GM19351 (cell line): Measurements from ENCODE around the gene HIPK1.
A peak's percentile ranks its signal among the peaks of the same experiment; 100 is the strongest.
"Not testable (repeated sequence)": the region's sequence is repeated elsewhere in the genome, so short reads cannot be mapped to it uniquely, and the experiment has no call there.

Source experiments
- ATAC-seq: cut with Tn5 transposase; IDR thresholded peaks from one replicate; pipeline ENCODE4 v1.9.1; 2021; ENCODE audit warnings: mild to moderate bottlenecking, moderate library complexity; ENCODE audit not compliant: unreplicated experiment

Gene HIPK1

DNA sequence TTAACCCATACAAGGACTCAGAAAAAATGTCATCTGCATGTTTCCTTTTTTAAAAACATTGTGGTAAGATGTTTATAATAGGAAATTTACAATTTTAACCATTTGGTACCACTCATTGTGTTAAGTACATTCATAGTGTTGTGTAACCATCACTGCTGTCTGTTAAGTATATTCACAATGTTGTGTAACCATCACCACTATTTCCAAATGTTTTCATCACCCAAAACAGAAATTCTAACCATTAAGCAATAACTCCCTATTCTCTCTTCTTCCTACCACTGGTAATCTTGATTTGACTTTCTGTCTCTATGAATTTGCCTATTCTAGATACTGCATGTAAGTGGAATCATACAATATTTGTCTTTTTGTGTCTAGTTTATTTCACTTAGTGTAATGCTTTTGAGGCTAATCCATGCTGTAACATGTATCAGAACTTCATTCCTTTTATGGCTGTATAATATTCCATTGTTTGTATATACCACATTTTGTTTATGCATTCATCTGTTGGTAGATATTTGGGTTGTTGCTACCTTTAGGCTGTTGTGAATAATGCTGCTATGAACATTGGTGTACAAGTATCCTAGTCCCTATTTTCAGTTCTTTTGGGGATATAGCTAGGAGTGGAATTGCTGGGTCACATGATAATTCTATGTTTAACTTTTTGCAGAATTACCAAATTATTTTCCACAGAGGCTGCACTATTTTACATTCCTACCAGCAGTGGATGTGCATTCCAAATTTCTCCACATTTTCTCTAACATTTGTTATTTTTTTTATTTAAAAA, 14.1 kb downstream of the HIPK1 start:
- ATAC-seq, result no peak

DNA sequence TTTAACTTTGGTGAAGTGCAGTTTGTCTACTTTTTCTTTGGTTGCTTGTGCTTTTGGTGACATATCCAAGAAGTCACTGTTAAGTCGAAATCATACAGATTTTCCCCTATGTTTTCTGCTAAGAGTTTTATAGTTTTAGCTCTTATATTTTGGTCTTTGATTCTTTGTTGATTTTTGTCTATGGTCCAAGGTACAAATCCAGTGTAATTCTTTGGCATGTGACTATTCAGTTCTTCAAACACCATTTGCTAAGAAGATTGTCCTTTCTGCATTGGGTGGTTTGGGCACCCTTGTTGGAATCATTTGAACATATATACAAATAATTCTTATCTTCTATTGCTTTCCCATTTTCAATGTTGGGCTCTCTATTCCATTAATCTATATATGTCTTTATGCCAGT, 16.2 kb downstream of the HIPK1 start:
- ATAC-seq, result no peak

DNA sequence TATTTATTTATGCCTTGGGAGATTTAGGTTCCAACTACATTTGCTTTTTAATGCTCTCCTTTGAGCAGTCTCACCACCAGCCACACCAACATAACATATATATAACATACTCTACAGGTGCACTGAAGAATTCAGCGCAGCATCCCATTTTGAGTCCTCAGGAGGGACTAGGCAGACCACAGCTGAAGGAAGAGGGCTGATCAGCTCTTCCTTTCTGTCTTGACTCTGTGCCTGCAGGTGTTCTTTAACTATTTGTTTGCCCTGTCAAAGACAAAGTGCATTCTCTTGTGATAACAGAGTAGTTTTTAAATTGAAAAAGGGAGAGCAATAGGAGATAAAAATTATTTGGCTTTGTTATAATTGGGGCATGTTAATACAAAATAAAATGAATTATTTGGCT, 17.0 kb downstream of the HIPK1 start:
- ATAC-seq, result no peak

DNA sequence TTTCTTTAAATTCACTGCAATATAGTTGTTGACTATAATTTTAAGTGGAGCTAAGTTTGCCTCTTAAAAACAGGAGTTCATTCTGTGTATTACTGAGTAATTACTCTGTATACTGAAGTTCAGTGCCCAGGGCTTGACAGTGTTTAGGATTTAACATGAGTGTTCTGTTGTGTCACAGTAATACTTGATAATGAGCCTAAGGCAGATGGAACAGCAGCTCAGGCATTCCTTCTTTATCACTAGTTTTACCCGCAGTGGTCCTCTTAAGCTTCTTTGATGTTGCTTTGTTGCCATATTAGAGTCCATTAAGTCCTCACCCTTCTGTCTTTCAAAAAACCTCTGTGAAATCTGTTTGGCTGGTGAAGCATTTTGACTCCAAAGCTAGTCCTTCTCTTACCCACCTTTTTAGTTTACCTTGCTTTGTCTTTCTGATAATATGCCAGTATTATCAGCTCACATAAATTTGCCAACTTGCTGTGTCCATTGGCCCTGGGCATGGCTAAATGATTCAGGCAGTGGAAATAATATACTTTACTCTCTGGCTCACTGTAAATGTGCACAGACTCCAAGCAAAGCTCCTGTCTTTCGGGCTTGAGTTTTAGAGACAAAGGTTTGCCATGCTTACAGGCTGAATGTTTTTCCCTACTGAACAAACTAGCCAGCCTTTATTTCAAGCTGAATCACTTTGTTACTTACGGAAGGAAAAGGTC, 17.7 kb downstream of the HIPK1 start:
- ATAC-seq, result no peak

DNA sequence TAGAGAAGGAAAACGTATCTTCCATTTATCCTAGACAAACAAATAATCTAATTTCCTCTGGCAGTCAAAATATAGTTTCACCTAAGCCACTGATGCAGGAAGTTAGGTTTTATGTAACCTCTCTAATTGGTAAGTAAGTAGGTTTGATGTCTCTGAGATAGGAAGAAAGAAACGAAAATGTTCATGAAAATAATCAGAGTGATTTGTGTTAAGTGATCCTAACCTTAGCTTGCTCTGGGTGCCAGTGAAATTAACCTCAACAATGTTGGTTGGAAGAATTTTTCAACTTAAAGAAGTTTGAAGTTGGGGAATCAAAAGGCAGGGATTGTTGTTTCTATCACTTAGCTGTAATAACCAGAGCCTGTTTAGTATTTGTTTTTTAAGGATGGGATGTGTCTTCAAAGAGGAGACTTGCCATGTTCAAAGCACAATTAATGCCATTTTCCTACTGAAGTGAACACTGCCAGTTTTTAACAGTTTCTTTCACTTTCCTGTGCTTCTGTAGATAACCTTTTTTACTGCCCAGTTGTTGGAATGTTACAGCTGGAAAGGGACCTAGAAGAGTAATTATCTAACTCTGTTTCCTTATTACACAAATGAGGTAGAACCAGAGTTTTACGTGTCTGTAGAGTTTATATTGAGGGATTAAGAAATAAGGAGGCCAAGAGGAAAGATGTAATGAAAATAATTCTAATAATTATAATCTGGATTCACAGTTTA, 18.4 kb downstream of the HIPK1 start:
- no peak for ATAC-seq

DNA sequence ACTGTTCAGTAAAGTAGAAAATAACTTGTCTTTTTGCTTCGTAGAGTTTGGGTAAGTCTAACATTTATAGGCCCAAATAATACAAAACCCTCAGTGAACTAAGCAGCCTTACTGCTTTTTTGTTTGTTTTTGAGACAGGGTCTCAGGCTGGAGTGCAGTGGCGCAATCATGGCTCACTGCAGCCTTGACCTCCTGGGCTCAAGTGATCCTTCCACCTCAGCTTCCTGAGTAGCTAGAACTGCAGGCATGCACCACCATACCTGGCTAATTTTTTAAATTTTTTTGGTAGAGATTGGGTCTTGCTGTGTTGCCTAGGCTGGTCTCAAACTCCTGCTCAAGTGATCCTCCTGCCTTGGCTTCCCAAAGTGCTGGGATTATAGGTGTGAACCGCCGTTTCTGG, 19.0 kb downstream of the HIPK1 start:
- not testable (repeated sequence) for ATAC-seq

DNA sequence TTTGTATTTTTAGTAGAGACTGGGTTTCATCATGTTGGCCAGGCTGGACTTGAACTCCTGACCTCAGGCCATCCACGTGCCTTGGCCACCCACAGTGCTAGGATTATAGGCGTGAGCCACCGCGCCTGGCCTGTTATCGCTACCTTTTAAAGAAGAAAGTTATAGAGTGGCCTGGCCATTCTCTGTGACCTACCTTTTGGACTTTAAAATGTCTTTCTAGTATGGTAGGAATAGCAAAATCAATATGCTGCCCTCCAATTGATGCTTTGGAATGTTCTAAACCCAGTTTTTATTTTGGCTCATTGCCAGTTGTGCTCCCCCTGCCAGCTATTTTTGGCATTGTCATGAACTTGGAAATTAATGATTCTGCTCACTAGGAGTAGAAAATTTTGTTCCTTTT, 19.9 kb downstream of the HIPK1 start:
- ATAC-seq, result no peak

DNA sequence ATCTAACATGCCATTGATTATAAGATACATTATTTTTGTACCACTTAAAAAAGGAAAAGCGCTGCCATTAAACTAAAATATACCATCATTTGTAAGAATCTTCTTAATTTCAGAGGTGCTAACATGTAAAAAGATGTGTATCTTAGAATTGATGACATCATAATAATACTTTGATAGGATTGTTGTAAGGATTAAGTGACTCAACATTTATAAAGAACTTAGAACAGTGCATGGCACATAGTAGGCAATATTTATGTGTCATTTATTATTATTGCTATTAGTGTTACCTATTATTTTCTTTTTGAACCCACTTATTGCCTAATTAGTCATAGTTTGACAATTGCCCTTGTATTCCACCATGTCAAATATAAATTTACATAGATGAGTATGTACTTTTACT, 21.8 kb downstream of the HIPK1 start:
- ATAC-seq, result no peak

DNA sequence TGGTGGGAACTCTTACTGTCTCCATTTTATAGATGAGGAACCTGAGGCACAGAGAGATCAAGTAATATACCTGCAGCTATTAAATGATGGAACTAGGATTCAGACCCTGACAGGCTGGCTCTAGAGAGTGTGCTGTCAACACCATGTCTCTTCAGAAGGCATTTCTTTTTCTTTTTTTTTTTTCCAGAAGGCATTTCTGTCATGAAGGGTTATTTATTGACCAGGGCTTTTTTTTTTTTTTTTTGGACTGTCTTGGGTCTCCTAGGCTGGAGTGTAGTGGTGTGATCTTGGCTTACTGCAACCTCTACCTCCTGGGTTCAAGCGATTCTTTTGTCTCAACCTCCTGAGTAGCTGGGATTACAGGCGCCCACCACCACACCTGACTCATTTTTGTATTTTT, 22.6 kb downstream of the HIPK1 start:
- ATAC-seq, result no peak

DNA sequence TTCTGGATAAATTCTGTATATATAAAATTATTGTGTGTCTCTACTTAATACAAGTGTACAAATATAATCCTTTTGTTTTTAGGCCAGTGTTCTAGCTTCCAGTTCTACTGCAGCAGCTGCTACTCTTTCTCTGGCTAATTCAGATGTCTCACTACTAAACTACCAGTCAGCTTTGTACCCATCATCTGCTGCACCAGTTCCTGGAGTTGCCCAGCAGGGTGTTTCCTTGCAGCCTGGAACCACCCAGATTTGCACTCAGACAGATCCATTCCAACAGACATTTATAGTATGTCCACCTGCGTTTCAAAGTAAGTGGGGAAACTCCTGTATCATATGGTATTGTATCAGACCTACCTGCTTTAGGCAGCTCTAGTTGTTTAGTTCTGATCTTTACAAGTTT, 28.9 kb downstream of the HIPK1 start:
- ATAC-seq, result no peak

DNA sequence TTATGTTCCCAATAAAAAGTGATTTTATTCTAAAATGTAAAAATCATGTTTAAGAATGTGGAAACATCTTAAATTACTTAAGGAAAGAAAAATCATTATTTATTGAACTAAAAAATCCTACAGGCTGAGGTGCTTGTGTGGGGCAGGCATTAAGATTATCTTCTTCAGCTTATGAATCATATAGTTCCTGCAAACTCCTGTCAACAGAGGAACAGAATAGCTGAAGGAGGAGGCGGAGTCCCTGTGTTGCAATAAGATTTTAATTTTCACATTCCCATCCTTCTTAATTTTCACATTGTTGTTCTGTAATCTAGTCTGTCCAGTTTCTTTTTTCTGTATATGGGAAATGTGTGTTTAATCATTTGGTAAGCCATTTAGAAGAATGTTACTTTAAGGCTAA, 29.6 kb downstream of the HIPK1 start:
- ATAC-seq, result no peak

DNA sequence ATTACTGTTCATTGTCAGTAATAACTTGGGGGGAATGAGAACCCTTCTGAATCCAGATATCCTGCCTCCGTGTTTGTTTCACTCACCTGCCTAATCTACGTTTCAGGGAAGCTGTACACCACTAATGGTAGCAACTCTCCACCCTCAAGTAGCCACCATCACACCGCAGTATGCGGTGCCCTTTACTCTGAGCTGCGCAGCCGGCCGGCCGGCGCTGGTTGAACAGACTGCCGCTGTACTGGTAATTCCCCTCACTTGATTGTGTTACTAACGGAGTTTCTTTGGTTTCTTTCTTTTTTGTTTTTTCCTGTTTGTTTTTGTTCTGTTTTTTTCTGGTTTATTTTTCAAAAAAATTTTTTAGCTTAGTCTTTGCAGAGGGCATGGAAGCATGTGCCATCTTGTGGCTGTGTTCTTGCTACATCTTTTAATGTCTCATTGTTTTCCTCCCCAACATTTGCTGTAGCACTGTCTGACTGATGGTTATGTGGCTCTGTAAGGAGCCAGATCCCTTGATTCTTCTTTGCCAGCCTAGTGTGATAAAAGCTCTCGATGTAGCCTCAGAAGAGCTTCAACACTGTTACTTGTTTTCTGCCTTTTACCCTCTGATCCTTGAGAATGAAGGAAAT, 34.3 kb downstream of the HIPK1 start:
- ATAC-seq, result no peak

DNA sequence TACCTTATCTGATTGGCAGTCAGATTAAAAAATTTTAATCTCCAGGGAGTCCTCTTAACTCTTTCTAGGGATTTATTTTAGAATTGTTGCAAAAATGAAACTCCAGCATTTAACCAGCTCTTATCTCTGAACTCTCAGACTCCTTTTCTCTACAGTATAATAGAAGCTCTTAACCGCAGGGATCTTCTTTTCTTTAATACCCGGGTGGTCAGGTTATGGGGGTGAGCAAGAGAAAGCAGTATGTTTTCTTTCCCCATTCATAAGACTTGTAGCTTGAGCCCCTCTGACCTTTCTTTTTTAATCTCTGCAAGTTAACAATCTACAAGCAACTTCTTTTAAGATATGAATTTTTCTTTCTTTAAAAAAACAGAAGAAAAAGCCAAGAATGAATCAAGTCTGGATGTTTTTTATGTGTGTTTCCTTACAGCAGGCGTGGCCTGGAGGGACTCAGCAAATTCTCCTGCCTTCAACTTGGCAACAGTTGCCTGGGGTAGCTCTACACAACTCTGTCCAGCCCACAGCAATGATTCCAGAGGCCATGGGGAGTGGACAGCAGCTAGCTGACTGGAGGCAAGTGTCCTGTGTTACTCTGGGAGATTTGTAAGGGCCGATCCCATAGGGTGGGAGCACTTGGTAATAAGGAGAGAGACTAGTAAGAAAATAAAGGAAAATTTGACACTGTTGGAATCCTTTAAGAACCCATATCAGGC, 36.7 kb downstream of the HIPK1 start:
- no peak for ATAC-seq

DNA sequence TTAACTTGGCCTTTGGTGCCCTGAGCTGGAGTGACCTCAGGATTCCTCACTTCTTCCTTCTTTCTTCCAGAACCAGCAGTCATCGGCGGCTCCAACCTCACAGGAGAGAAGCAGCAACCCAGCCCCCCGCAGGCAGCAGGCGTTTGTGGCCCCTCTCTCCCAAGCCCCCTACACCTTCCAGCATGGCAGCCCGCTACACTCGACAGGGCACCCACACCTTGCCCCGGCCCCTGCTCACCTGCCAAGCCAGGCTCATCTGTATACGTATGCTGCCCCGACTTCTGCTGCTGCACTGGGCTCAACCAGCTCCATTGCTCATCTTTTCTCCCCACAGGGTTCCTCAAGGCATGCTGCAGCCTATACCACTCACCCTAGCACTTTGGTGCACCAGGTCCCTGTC, 43.8 kb downstream of the HIPK1 start:
- no peak for ATAC-seq

DNA sequence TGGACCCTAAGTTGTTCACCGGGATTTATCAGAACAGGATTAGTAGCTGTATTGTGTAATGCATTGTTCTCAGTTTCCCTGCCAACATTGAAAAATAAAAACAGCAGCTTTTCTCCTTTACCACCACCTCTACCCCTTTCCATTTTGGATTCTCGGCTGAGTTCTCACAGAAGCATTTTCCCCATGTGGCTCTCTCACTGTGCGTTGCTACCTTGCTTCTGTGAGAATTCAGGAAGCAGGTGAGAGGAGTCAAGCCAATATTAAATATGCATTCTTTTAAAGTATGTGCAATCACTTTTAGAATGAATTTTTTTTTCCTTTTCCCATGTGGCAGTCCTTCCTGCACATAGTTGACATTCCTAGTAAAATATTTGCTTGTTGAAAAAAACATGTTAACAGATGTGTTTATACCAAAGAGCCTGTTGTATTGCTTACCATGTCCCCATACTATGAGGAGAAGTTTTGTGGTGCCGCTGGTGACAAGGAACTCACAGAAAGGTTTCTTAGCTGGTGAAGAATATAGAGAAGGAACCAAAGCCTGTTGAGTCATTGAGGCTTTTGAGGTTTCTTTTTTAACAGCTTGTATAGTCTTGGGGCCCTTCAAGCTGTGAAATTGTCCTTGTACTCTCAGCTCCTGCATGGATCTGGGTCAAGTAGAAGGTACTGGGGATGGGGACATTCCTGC, 46.2 kb downstream of the HIPK1 start:
- peak; percentile 57 for ATAC-seq

DNA sequence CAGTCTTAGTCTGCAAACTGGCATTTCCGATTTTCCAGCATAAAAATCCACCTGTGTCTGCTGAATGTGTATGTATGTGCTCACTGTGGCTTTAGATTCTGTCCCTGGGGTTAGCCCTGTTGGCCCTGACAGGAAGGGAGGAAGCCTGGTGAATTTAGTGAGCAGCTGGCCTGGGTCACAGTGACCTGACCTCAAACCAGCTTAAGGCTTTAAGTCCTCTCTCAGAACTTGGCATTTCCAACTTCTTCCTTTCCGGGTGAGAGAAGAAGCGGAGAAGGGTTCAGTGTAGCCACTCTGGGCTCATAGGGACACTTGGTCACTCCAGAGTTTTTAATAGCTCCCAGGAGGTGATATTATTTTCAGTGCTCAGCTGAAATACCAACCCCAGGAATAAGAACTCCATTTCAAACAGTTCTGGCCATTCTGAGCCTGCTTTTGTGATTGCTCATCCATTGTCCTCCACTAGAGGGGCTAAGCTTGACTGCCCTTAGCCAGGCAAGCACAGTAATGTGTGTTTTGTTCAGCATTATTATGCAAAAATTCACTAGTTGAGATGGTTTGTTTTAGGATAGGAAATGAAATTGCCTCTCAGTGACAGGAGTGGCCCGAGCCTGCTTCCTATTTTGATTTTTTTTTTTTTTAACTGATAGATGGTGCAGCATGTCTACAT, 47.6 kb downstream of the HIPK1 start:
- no peak for ATAC-seq

DNA sequence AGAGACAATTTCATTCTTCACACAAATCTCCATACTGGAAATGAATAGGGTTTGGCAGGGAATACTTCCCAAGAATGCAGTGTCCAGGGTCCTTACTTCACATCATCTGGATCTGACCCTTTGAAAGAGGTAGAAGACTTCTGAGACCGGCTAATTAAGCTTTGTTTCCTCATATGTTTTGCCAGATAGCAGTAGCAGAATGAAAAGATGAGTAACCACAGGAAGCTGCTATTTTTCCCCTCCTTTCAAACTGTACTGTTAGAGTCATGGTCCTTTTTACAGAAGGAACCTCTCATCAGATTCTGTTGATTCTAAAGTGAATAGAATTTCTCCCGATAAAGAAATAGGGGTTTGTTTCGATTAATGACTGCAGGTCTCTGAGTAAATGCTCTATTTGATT, 48.8 kb downstream of the HIPK1 start:
- ATAC-seq, result no peak

DNA sequence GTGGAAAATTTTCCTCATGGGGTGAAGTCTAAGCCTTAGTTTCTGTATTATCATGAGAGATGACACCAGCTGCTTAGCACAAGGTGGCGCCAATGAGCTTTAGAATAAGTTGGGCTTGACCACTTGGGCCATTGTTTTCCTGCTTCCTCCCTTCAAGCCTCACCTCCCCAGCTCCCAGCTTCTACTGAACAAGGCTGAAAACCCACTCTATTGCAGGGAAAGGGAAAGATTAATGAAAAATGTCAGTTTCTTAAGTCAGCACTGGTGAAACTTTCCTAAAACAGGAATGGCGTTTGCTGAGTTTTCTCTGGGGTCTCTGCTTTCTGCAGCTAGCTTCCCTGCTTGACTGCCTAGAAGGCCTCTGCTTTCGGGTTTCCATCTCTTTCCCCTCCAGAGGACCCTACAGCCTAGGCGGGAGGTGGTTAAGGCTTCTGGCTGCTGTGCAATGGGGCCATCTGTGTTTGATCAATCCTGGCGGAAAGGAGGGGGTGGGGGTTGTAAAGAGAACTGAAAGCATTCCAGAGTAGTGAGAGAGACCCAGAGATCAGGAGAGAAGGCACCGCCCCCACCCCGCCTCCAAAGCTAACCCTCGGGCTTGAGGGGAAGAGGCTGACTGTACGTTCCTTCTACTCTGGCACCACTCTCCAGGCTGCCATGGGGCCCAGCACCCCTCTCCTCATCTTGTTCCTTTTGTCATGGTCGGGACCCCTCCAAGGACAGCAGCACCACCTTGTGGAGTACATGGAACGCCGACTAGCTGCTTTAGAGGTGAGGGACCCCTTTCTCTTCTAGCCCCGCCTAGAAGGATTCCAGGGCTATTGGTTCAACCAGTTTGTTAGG, 50.0 kb downstream of the HIPK1 start, which contains the start of gene OLFML3:
OLFML3 (plus strand) TSS at position 612 of the 840 bp plus-strand sequence; CDS start at position 655, 43 bp downstream.
- no peak for ATAC-seq

DNA sequence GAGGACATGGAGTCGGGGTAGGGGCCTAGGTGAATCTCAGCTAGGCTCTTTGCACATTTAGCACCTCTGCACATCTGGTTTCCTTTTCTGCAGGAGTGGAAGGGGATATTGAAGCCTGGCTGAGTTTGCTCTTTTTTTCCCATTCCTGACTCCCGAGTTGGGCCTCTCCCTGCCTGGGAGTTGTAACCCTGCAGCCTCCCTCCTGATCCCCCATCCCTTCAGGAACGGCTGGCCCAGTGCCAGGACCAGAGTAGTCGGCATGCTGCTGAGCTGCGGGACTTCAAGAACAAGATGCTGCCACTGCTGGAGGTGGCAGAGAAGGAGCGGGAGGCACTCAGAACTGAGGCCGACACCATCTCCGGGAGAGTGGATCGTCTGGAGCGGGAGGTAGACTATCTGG, 51.0 kb downstream of the HIPK1 start:
- ATAC-seq, result no peak
